DND-41 (cell line): ENCODE measurements around the gene RGS7.

Experiments used
- ATAC-seq: fragments of 200-7000 bp; cut with Tn5 transposase; 3 replicates; pipeline ENCODE4 v1.9.1; 2021; ENCODE audit warnings: low read depth; ENCODE audit not compliant: insufficient read depth
- DNase-seq: peaks from one replicate; pipeline ENCODE4 v3.0.0-alpha.2; 2020
- H2AFZ ChIP-seq: 2 replicates; pipeline ENCODE4 v1.6.0; 2012; ENCODE audit warnings: low read depth, low read length
- H3K27ac ChIP-seq: 2 replicates; pipeline ENCODE4 v1.5.1; 2012; ENCODE audit warnings: low read length, inconsistent platforms
- H3K27me3 ChIP-seq: fragments of 200-600 bp; sonication (generic); 2 replicates; pipeline ENCODE4 v1.6.0; 2012; ENCODE audit warnings: low read length, mild to moderate bottlenecking, inconsistent platforms; ENCODE audit not compliant: insufficient read depth, poor library complexity
- H3K36me3 ChIP-seq: 2 replicates; pipeline ENCODE4 v1.5.1; 2012; ENCODE audit warnings: low read length, inconsistent platforms; ENCODE audit not compliant: insufficient read depth
- H3K4me1 ChIP-seq: 2 replicates; pipeline ENCODE4 v1.5.1; 2012; ENCODE audit warnings: mild to moderate bottlenecking, low read length; ENCODE audit not compliant: insufficient read depth
- H3K4me2 ChIP-seq: 2 replicates; pipeline ENCODE4 v1.6.0; 2012; ENCODE audit warnings: mild to moderate bottlenecking, moderate library complexity, low read length, inconsistent platforms; ENCODE audit not compliant: insufficient read depth
- H3K4me3 ChIP-seq, 2 experiments: fragments of 200-600 bp in 1 of 2; shearing (Covaris generic) in 1 of 2; 2 replicates each; pipeline ENCODE4 v1.5.1; 2012 to 2016; ENCODE audit warnings: inconsistent platforms in 2 of 2, low read length in 2 of 2, mild to moderate bottlenecking in 2 of 2, low read depth in 1 of 2, moderate library complexity in 1 of 2
- H3K79me2 ChIP-seq: 2 replicates; pipeline ENCODE4 v1.6.0; 2012; ENCODE audit warnings: low read length, inconsistent platforms; ENCODE audit not compliant: insufficient read depth
- H3K9ac ChIP-seq: 2 replicates; pipeline ENCODE4 v1.6.0; 2012; ENCODE audit warnings: low read depth, mild to moderate bottlenecking, inconsistent platforms, low read length, moderate library complexity
- H3K9me3 ChIP-seq: 2 replicates; pipeline ENCODE4 v1.5.1; 2012; ENCODE audit warnings: low read length, moderate library complexity, mild to moderate bottlenecking, inconsistent platforms; ENCODE audit not compliant: insufficient read depth, severe bottlenecking
- H4K20me1 ChIP-seq: 2 replicates; pipeline ENCODE4 v1.6.0; 2012; ENCODE audit warnings: low read length; ENCODE audit not compliant: insufficient read depth
- CTCF ChIP-seq: IDR thresholded peaks from 2 replicates; pipeline ENCODE4 v1.5.1; 2012; ENCODE audit warnings: borderline replicate concordance, low read length, moderate library complexity, mild to moderate bottlenecking; ENCODE audit not compliant: poor library complexity, severe bottlenecking; ENCODE audit errors: extremely low read depth
- EZH2 ChIP-seq: IDR thresholded peaks from 3 replicates; pipeline ENCODE4 v1.6.1; 2012; ENCODE audit warnings: borderline replicate concordance, low read depth, mild to moderate bottlenecking, moderate library complexity, low read length, inconsistent platforms; ENCODE audit not compliant: severe bottlenecking

RGS7 gene

GRCh38 chr1:241130881-241131280, 226.1 kb downstream of the RGS7 start:
- TF ChIP-seq EZH2 = no peak
- no peak for TF ChIP-seq CTCF
- H3K27ac ChIP-seq = no peak overlapping the region
- H2AFZ ChIP-seq = no peak overlapping the region
- no peaks in the 10 kb centered on the region for H3K9me3 ChIP-seq
- H3K4me3 ChIP-seq = no peak overlapping the region
- H3K79me2 ChIP-seq = no peaks in the 10 kb centered on the region
- H4K20me1 ChIP-seq = no peaks in the 10 kb centered on the region
- no peaks in the 10 kb centered on the region for H3K27me3 ChIP-seq
- no peak overlapping the region for H3K9ac ChIP-seq
- DNase-seq (no peak), ATAC-seq (no peak)
- H3K4me1 ChIP-seq = no peaks in the 10 kb centered on the region
- no peak overlapping the region for H3K4me2 ChIP-seq
- no peaks in the 10 kb centered on the region for H3K36me3 ChIP-seq

- ATAC-seq = no peak
- Histone ChIP-seq H3K27ac (no peak overlapping the region), H4K20me1 (no peaks in the 10 kb centered on the region), H3K4me3 (no peak overlapping the region), H3K79me2 (no peaks in the 10 kb centered on the region), H3K9ac (no peak overlapping the region), H3K4me2 (no peak overlapping the region), H3K36me3 (no peaks in the 10 kb centered on the region), H3K9me3 (no peaks in the 10 kb centered on the region), H3K27me3 (no peaks in the 10 kb centered on the region), H3K4me1 (no peaks in the 10 kb centered on the region), H2AFZ (no peak overlapping the region)
- no peak for TF ChIP-seq CTCF
- no peak for TF ChIP-seq EZH2
- no peak for DNase-seq
These were observed 227.6 kb downstream of the RGS7 start for GRCh38 chr1:241129207-241129960.

- no peak overlapping the region for H2AFZ ChIP-seq
- H3K4me2 ChIP-seq = no peak overlapping the region
These were observed 231.7 kb downstream of the RGS7 start for GRCh38 chr1:241125286-241125685.

More at GRCh38 chr1:241125286-241125685, 231.7 kb downstream of the RGS7 start:
- Histone ChIP-seq H3K9ac (no peak overlapping the region), H3K9me3 (no peaks in the 10 kb centered on the region), H3K79me2 (no peaks in the 10 kb centered on the region), H3K27ac (no peak overlapping the region), H3K27me3 (no peaks in the 10 kb centered on the region), H3K36me3 (no peaks in the 10 kb centered on the region), H4K20me1 (no peaks in the 10 kb centered on the region), H3K4me1 (no peaks in the 10 kb centered on the region), H3K4me3 (no peak overlapping the region)
- TF ChIP-seq EZH2 (no peak), CTCF (no peak)
- ATAC-seq (no peak), DNase-seq (no peak)
